ENCODE data around the gene GHR.

DNA sequence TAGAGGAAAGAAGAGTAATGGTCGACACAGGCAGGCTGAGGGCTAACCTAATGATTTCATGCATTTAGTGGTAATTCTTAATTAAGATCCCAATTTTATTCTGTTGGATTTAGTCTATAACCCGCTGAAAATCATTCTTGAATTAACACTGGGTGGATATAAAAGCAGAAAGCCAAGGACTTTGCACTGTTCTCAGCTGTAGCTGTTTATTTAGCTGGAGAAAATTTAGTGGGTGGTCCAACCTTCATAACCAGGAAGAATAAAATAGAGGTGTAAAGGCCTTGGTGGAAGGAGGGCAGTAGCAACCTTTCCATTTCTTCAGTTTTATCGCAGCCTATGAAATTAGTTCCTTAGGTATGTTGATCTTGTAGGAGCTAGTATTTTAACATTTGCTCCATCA lies 92.3 kb downstream of the GHR start:
- TF ChIP-seq, protein P1, sequence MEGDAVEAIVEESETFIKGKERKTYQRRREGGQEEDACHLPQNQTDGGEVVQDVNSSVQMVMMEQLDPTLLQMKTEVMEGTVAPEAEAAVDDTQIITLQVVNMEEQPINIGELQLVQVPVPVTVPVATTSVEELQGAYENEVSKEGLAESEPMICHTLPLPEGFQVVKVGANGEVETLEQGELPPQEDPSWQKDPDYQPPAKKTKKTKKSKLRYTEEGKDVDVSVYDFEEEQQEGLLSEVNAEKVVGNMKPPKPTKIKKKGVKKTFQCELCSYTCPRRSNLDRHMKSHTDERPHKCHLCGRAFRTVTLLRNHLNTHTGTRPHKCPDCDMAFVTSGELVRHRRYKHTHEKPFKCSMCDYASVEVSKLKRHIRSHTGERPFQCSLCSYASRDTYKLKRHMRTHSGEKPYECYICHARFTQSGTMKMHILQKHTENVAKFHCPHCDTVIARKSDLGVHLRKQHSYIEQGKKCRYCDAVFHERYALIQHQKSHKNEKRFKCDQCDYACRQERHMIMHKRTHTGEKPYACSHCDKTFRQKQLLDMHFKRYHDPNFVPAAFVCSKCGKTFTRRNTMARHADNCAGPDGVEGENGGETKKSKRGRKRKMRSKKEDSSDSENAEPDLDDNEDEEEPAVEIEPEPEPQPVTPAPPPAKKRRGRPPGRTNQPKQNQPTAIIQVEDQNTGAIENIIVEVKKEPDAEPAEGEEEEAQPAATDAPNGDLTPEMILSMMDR (IDR thresholded peaks at IDR 0.05 in 8 of 11, conservative IDR thresholded peaks at IDR 0.05 in 3 of 11) = no peak
- TF ChIP-seq POLR2A (IDR thresholded peaks at IDR 0.05) = no peak
- TF ChIP-seq POLR2AphosphoS5 (IDR thresholded peaks at IDR 0.05) = no peak

Measured in spleen (tissue), 7 donors.